MCF 10A (cell line): Measurements from ENCODE around the gene CA7. TPM values are rescaled to one million over a fixed set of nuclear protein-coding genes. Genes with fewer than 3 reads are reported as not detected.

ENCODE experiments used
- BruUV-seq: library from RNA; stranded (reverse); fragments of 400-500 nt; replicated peaks from 2 replicates; lab custom pipeline; 2021; lab: Mats Ljungman, UMichigan
- CTCF ChIA-PET: fragments of 300-600 bp; sonication (Branson Sonifier 250); formaldehyde crosslinking; extraction: SDS; loops from one replicate; lab custom pipeline; 2021; ENCODE audit warnings: antibody characterized with exemption, inconsistent platforms; lab: Yijun Ruan, JAX
- POLR2A ChIA-PET: fragments of 300-600, 350-650 bp; sonication (Branson Sonifier 250); formaldehyde crosslinking; extraction: SDS; loops from one replicate; lab custom pipeline; 2020; ENCODE audit warnings: antibody characterized with exemption, inconsistent platforms; lab: Yijun Ruan, JAX
- DNase-seq: peaks from one replicate; pipeline ENCODE4 v3.0.0-alpha.2; 2018; ENCODE audit not compliant: unreplicated experiment
- H3K27ac Mint-ChIP-seq: one replicate; pipeline ENCODE4 v1.8.0; 2022; ENCODE audit warnings: mild to moderate bottlenecking, low read depth, mixed read lengths; ENCODE audit not compliant: unreplicated experiment
- H3K27me3 Mint-ChIP-seq: one replicate; pipeline ENCODE4 v1.8.0; 2022; ENCODE audit warnings: mixed read lengths; ENCODE audit not compliant: insufficient read depth, unreplicated experiment
- H3K36me3 Mint-ChIP-seq: one replicate; pipeline ENCODE4 v1.8.0; 2022; ENCODE audit warnings: mild to moderate bottlenecking, moderate library complexity, mixed read lengths; ENCODE audit not compliant: insufficient read depth, unreplicated experiment
- H3K4me1 Mint-ChIP-seq: one replicate; pipeline ENCODE4 v1.8.0; 2022; ENCODE audit warnings: mixed read lengths; ENCODE audit not compliant: insufficient read depth, unreplicated experiment
- H3K4me3 Mint-ChIP-seq: one replicate; pipeline ENCODE4 v1.8.0; 2022; ENCODE audit warnings: mild to moderate bottlenecking, moderate library complexity, mixed read lengths; ENCODE audit not compliant: unreplicated experiment
- H3K9me3 Mint-ChIP-seq: one replicate; pipeline ENCODE4 v1.8.0; 2022; ENCODE audit warnings: mixed read lengths; ENCODE audit not compliant: unreplicated experiment
- intact Hi-C: fragments of 100-400 bp; cut with micrococcal nuclease; formaldehyde crosslinking; loops from 2 replicates; pipeline ENCODE4 v1.14.1; 2022
- total RNA-seq: library from RNA; stranded (reverse); gene quantifications from 2 replicates; pipeline ENCODE4 v1.2.3, GENCODE V29; 2022
- TF ChIP-seq, protein P1 (sequence below): fragments of 200-600 bp; IDR thresholded peaks from one replicate; pipeline ENCODE4 v1.8.0; 2022; ENCODE audit warnings: antibody characterized with exemption, mild to moderate bottlenecking; ENCODE audit not compliant: unreplicated experiment

Gene CA7
- total RNA-seq, 1 experiment from 2014 or later: not detected

GRCh38 chr16:66902648-66903543 is 58.7 kb downstream of the CA7 start:
- H3K27ac Mint-ChIP-seq: no peak overlapping the region
- ChIA-PET POLR2A (interaction anchor here (0.7 kb wide), 1 partner anchor 21 kb away, joined by 3 read pairs; no protein-coding TSS in a partner anchor), CTCF (interaction anchor here (0.6 to 5.1 kb wide), 5 partner anchors 8 to 274 kb away, joined by 3 to 30 read pairs (median 3); no protein-coding TSS in a partner anchor)
- DNase-seq: no peak
- BruUV-seq: no TSS peak
- TF ChIP-seq, protein P1, sequence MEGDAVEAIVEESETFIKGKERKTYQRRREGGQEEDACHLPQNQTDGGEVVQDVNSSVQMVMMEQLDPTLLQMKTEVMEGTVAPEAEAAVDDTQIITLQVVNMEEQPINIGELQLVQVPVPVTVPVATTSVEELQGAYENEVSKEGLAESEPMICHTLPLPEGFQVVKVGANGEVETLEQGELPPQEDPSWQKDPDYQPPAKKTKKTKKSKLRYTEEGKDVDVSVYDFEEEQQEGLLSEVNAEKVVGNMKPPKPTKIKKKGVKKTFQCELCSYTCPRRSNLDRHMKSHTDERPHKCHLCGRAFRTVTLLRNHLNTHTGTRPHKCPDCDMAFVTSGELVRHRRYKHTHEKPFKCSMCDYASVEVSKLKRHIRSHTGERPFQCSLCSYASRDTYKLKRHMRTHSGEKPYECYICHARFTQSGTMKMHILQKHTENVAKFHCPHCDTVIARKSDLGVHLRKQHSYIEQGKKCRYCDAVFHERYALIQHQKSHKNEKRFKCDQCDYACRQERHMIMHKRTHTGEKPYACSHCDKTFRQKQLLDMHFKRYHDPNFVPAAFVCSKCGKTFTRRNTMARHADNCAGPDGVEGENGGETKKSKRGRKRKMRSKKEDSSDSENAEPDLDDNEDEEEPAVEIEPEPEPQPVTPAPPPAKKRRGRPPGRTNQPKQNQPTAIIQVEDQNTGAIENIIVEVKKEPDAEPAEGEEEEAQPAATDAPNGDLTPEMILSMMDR: no peak
- intact Hi-C loops: no loop called here
- H3K9me3 Mint-ChIP-seq: no peaks in the 10 kb centered on the region
- no peaks in the 10 kb centered on the region for H3K36me3 Mint-ChIP-seq
- H3K27me3 Mint-ChIP-seq: no peaks in the 10 kb centered on the region
- peaks cover 14% of the 10 kb centered on the region for H3K4me1 Mint-ChIP-seq
- H3K4me3 Mint-ChIP-seq: no peak overlapping the region

Other genes with a start within 250 kb of the CA7 start
- 4.3 and 5.7 TPM in 2 replicates for gene CMTM3, start 239.7 kb upstream of the CA7 start, total RNA-seq
- gene CMTM4, start 147.7 kb upstream of the CA7 start, total RNA-seq: 27.2 and 36.7 TPM in 2 replicates
- gene DYNC1LI2, start 92.8 kb upstream of the CA7 start, total RNA-seq: 97.7 and 106 TPM in 2 replicates
- 0.26 and 0.69 TPM in 2 replicates for gene TERB1, start 42.8 kb upstream of the CA7 start, total RNA-seq
- gene NAE1, start 13.4 kb upstream of the CA7 start, total RNA-seq: 65.5 and 65.7 TPM in 2 replicates
- 21.5 and 22.8 TPM in 2 replicates for gene PDP2, start 36.1 kb downstream of the CA7 start, total RNA-seq
- gene CDH16, start 74.5 kb downstream of the CA7 start, total RNA-seq: 0.25 TPM in 1 of 2 replicates, not detected in the other
- gene RRAD, start 81.1 kb downstream of the CA7 start, total RNA-seq: 0.29 TPM in 1 of 2 replicates, not detected in the other
- gene CIAO2B, start 90.0 kb downstream of the CA7 start, total RNA-seq: 133 and 159 TPM in 2 replicates
- 65.7 and 68.7 TPM in 2 replicates for gene CES2, start 91.1 kb downstream of the CA7 start, total RNA-seq
- 0.52 and 0.65 TPM in 2 replicates for gene CES3, start 116.9 kb downstream of the CA7 start, total RNA-seq
- gene CES4A, start 144.2 kb downstream of the CA7 start, total RNA-seq: 5.1 and 6.6 TPM in 2 replicates
- 87.1 and 105 TPM in 2 replicates for gene CBFB, start 184.7 kb downstream of the CA7 start, total RNA-seq